MCF 10A (cell line): ENCODE data around the gene VAV2. TPM values are rescaled to one million over a fixed set of nuclear protein-coding genes. Genes with fewer than 3 reads are reported as not detected.

Experiments
- BruUV-seq: library from RNA; stranded (reverse); fragments of 400-500 nt; replicated peaks from 2 replicates; lab custom pipeline; 2021; lab: Mats Ljungman, UMichigan
- CTCF ChIA-PET: fragments of 300-600 bp; sonication (Branson Sonifier 250); formaldehyde crosslinking; extraction: SDS; loops from one replicate; lab custom pipeline; 2021; ENCODE audit warnings: antibody characterized with exemption, inconsistent platforms; lab: Yijun Ruan, JAX
- POLR2A ChIA-PET: fragments of 300-600, 350-650 bp; sonication (Branson Sonifier 250); formaldehyde crosslinking; extraction: SDS; loops from one replicate; lab custom pipeline; 2020; ENCODE audit warnings: antibody characterized with exemption, inconsistent platforms; lab: Yijun Ruan, JAX
- DNase-seq: peaks from one replicate; pipeline ENCODE4 v3.0.0-alpha.2; 2018; ENCODE audit not compliant: unreplicated experiment
- H3K27ac Mint-ChIP-seq: one replicate; pipeline ENCODE4 v1.8.0; 2022; ENCODE audit warnings: mild to moderate bottlenecking, low read depth, mixed read lengths; ENCODE audit not compliant: unreplicated experiment
- H3K27me3 Mint-ChIP-seq: one replicate; pipeline ENCODE4 v1.8.0; 2022; ENCODE audit warnings: mixed read lengths; ENCODE audit not compliant: insufficient read depth, unreplicated experiment
- H3K36me3 Mint-ChIP-seq: one replicate; pipeline ENCODE4 v1.8.0; 2022; ENCODE audit warnings: mild to moderate bottlenecking, moderate library complexity, mixed read lengths; ENCODE audit not compliant: insufficient read depth, unreplicated experiment
- H3K4me1 Mint-ChIP-seq: one replicate; pipeline ENCODE4 v1.8.0; 2022; ENCODE audit warnings: mixed read lengths; ENCODE audit not compliant: insufficient read depth, unreplicated experiment
- H3K4me3 Mint-ChIP-seq: one replicate; pipeline ENCODE4 v1.8.0; 2022; ENCODE audit warnings: mild to moderate bottlenecking, moderate library complexity, mixed read lengths; ENCODE audit not compliant: unreplicated experiment
- H3K9me3 Mint-ChIP-seq: one replicate; pipeline ENCODE4 v1.8.0; 2022; ENCODE audit warnings: mixed read lengths; ENCODE audit not compliant: unreplicated experiment
- intact Hi-C: fragments of 100-400 bp; cut with micrococcal nuclease; formaldehyde crosslinking; loops from 2 replicates; pipeline ENCODE4 v1.14.1; 2022
- total RNA-seq: library from RNA; stranded (reverse); gene quantifications from 2 replicates; pipeline ENCODE4 v1.2.3, GENCODE V29; 2022
- TF ChIP-seq, protein P1 (sequence below): fragments of 200-600 bp; IDR thresholded peaks from one replicate; pipeline ENCODE4 v1.8.0; 2022; ENCODE audit warnings: antibody characterized with exemption, mild to moderate bottlenecking; ENCODE audit not compliant: unreplicated experiment

Gene VAV2
- total RNA-seq, 1 experiment from 2014 or later = 31.0 TPM

DNA sequence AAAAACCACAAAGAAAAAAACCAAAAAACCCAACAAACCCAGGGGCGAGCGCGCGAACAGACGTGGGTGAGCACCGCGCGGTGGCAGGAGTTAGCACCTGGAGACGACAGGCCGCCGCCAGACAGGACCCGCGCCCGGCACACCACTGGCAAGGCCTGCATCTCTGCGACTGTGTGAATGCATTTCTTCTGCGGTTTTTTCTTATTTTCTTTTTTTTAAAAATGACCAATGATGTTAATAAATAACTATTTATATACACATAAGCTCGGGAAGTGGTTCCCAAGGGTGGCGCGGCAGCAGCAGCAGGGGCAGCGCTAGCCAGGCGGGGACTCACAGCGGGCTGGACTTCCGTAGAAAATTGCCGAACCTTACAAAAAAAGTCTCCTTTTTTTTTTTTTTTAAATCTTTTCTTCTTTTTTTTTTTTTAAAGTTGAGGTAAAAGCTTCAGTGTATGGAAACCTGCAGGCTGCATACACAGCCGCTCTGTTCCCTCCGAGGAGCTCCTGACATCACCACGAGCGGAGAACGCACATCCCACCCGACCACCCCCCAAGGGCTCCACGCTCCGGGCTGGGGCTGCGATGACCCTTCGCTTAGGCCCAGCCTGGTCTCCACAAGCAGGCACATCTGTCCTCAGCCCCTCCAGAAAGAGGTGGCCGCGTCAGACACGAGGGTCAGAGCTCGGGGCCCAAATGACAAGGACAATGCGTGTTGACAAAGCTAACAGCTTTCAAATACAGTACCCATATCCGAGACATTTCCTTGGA is 40.5 kb upstream of the VAV2 start:
- no TSS peak for BruUV-seq
- TF ChIP-seq, protein P1, sequence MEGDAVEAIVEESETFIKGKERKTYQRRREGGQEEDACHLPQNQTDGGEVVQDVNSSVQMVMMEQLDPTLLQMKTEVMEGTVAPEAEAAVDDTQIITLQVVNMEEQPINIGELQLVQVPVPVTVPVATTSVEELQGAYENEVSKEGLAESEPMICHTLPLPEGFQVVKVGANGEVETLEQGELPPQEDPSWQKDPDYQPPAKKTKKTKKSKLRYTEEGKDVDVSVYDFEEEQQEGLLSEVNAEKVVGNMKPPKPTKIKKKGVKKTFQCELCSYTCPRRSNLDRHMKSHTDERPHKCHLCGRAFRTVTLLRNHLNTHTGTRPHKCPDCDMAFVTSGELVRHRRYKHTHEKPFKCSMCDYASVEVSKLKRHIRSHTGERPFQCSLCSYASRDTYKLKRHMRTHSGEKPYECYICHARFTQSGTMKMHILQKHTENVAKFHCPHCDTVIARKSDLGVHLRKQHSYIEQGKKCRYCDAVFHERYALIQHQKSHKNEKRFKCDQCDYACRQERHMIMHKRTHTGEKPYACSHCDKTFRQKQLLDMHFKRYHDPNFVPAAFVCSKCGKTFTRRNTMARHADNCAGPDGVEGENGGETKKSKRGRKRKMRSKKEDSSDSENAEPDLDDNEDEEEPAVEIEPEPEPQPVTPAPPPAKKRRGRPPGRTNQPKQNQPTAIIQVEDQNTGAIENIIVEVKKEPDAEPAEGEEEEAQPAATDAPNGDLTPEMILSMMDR = no peak
- peaks cover 67% of the 10 kb centered on the region for H3K36me3 Mint-ChIP-seq
- POLR2A ChIA-PET = no interaction called here
- no peak overlapping the region for H3K27ac Mint-ChIP-seq
- H3K9me3 Mint-ChIP-seq = no peaks in the 10 kb centered on the region
- H3K27me3 Mint-ChIP-seq = no peaks in the 10 kb centered on the region
- CTCF ChIA-PET = interaction anchor here (0.7 to 0.8 kb wide), 2 partner anchors 39 to 66 kb away, joined by 4 read pairs; no protein-coding TSS in a partner anchor
- DNase-seq = no peak
- intact Hi-C loops = no loop called here
- no peak overlapping the region for H3K4me3 Mint-ChIP-seq
- H3K4me1 Mint-ChIP-seq = no peaks in the 10 kb centered on the region

DNA sequence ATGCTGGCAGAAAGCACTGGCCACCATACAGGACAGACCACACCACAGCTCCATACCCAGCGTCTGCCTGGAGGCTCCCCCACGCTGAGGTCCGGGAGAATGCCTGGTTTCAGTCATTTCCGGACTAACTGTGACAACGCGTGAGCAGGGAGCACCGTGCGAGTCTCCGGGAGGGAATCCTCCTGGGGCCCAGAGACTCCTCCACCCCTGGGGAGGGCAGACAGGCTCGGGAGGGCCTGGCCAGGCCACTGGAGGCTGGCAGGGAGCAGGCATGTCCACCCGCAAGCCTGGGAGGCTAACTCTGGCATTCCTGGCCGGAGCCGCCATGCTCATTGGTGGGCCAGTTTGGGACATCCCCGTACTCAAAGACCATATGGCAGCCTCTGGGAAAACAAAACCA is 39.7 kb upstream of the VAV2 start:
- DNase-seq = no peak
- no peak overlapping the region for H3K27ac Mint-ChIP-seq
- no peaks in the 10 kb centered on the region for H3K9me3 Mint-ChIP-seq
- POLR2A ChIA-PET = no interaction called here
- H3K4me3 Mint-ChIP-seq = no peak overlapping the region
- TF ChIP-seq, protein P1 = no peak
- peaks cover 61% of the 10 kb centered on the region for H3K36me3 Mint-ChIP-seq
- H3K27me3 Mint-ChIP-seq = no peaks in the 10 kb centered on the region
- TSS peak; percentile 23 for BruUV-seq
- no peaks in the 10 kb centered on the region for H3K4me1 Mint-ChIP-seq
- CTCF ChIA-PET = no interaction called here
- intact Hi-C loops = no loop called here

DNA sequence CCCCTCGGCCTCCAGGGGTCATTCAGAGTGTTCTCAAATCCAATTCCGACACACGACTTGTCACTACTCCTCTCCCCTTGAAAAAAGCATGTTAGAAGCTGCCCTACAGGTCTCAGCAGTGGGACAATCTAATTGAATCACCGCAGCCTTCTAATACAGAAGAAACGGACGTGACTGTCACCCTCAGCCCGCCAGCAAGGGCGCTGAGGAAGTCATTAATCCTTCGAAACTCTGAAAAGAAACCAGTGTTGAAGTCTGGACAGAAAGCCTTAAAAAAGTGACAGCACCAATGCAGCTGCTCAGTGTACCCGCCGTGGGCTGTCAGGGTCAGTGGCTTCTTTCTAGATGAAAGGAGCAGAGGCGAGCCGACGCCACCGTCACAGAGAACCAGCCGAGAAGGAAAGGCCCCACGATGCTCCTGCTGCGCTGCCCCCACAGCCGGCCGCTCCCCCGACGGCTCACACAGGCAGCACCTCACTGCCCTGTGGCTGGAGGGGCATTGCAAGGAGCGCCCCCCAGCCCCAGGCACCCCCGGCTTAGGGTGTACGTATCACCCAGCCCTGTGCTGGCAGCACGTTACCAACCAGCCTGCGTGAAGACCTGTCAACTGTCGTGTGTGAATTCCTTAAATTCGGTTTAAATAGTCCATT is 38.8 kb upstream of the VAV2 start:
- H3K4me3 Mint-ChIP-seq = no peak overlapping the region
- DNase-seq = no peak
- no peaks in the 10 kb centered on the region for H3K27me3 Mint-ChIP-seq
- POLR2A ChIA-PET = no interaction called here
- no TSS peak for BruUV-seq
- TF ChIP-seq, protein P1 = no peak
- no peak overlapping the region for H3K27ac Mint-ChIP-seq
- CTCF ChIA-PET = no interaction called here
- no peaks in the 10 kb centered on the region for H3K9me3 Mint-ChIP-seq
- no peaks in the 10 kb centered on the region for H3K4me1 Mint-ChIP-seq
- H3K36me3 Mint-ChIP-seq = peaks cover 60% of the 10 kb centered on the region
- intact Hi-C loops = no loop called here
